GM19099 (cell line): ENCODE measurements around the gene NLRP6.

Experiments
- POLR2A ChIP-seq: IDR thresholded peaks from 3 replicates; pipeline ENCODE4 v1.6.1; 2011; ENCODE audit warnings: low read depth; ENCODE audit not compliant: insufficient read length; ENCODE audit errors: extremely low read depth

NLRP6 gene

DNA sequence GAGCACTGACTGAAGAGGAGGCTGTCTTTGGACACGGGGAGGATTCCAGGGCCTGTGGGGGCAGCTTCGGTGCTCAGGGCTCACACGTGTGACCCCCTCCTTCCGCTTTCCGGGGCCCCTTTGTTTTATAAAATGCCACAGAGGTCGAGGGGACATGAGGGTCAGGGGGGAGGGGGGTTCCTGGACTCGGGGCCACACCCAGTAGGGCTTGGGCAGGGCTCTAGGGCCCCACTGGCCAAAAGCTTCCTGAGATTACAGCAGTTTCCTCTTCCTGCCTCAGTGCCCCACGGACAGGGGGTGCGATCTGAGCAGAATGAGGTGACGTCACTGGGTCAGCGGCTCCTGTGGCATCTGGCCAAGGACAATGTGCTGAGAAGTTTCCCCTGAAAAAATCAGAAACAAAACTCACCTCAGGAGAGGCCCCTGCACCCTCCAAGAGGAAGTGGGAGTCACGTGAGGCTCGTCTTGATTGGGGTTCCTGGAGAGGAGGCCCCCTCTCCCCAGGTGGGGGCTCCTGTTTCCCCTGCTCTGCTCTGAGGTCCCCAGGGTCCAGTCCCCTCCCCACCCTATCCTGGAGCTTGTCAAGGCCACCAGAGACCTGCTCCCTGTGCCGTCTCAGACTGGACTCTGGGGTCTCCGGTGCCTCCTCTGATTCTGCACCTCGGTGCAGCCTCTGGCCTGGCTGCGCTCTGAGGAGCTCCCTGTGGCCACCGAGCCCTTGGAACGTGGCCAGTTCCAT is 48.8 kb downstream of the NLRP6 start:
- TF ChIP-seq POLR2A = peak; percentile 55

DNA sequence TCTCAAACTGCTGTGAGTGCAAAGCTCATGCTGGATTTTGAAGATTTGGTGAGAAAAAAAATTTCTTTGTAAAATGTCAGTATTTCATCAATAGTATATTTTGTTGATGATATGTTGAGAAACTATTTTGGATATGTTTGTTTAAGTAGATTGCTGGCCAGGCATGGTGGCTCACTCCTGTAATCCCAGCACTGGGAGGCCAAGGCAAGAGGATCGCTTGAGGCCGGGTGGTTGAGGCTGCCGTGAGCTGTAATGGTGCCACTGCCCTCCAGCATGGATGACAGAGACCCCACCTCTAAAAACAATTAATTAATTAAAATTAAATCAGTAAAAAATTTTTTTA is 49.3 kb downstream of the NLRP6 start:
- no peak for TF ChIP-seq POLR2A

DNA sequence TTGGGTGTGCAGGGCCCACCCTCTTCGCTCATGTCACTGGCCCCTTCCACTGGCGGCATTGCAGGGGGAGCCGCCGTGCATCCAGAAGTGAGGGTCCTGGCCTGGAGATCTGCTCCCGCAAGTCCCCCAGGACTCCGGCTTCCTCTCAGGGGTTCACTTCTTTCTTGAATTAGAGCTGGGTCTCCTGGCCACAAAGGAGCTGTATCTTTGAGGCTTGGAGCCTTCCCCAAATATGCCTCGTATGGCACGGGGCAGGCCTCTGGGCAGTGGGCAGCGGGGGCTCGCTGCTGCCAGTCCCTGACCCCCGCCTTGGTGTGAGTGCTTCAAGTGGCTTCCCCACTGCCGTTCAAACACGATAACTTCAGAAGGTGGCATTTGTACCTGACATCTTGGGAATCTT is 49.8 kb downstream of the NLRP6 start:
- TF ChIP-seq POLR2A = no peak

DNA sequence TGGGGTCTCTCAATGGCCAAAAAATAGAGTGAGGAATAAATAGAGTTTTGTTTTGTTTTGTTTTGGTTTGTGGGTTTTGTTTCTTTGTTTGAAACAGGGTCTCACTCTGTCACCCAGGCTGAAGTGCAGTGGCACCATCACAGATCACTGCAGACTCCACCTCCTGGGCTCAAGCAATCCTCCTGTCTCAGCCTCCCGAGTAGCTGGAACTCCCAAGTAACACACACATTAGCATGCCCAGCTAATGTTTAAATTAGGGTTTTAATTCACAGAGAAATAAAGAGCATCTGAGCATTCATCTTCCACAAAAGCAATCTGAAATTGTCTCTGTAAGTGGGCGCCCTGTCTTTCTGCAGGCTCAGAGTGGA is 51.7 kb downstream of the NLRP6 start:
- TF ChIP-seq POLR2A = no peak

DNA sequence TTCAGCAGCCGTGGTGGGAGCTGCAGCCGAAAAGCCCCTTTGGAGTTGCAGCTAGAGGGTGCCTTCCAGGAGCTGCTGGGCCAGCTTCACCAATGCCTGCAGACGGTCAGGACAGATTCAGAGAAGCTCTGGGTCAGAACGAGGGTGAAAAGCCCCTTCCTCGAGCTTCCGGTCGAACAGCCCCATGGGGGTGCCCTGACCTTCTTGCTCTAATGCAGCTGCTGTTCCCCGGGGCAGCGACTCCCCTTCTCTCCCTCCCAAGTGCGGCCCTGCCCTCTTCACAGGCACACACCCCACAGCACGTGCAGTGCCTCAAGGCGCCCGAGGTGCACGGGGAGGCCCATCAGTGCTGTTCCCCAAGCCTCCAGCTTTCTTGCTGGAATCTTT is 52.1 kb downstream of the NLRP6 start:
- TF ChIP-seq POLR2A = no peak

DNA sequence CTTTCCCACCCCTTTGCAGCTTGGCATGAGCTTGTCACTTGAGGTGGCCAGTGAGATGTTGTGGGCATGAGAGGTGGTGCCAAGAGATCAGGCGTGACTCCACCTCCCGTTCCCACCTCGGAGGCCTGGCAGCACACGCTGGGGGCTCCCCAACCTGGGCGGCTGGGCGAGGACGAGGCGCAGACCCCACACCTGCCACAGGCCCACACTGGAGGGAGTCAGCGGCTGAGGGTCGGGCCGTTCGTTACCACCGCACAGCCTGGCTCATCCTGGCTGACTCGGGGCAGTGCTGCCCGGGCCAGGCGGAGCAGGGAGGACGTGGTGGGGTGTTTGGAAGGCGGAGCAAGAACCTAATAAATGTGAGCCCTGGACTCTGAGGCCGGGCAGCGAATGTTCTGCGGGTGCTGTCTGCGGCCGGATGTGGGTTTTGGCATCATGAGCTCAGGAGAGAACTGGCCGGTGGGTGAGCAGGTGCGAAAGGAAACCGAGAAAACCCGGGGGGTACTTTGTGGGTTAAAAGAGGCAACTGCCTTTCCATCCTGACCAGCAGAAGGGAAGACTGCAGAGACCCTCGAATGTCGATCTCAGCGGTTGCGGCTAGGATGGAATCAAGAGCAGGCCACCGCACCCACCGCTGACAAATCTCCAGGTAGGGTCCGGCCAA is 52.6 kb downstream of the NLRP6 start:
- no peak for TF ChIP-seq POLR2A

DNA sequence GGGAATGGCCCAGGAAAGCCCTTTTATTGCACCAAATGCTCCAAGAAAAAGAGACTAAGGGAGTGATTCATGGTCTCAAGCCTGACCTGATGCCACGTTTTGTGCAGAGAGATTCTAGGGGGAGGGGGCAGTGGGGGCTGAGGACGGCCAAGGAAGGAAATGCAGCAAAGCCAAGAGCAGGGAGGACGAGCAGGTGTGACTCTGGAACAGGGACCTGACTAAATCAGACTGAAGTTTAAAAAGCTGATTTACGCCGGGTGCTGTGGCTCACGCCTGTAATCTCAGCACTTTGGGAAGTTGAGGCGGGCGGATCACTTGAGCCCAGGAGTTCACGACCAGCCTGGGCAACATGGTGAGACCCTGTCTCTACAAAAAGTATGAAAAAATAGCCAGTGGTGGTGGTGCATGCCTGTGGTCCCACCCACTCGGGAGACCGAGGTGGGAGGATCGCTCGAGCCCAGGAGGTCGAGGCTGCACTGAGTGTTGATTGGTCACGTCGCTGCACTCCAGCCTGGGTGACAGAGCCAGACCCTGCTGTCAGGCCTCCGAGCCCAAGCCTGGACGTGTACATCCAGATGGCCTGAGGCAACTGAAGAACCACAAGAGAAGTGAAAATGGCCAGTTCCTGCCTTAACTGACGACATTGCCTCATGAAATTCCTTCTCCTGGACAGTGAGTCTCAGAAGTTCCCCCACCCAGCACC is 53.3 kb downstream of the NLRP6 start:
- no peak for TF ChIP-seq POLR2A

DNA sequence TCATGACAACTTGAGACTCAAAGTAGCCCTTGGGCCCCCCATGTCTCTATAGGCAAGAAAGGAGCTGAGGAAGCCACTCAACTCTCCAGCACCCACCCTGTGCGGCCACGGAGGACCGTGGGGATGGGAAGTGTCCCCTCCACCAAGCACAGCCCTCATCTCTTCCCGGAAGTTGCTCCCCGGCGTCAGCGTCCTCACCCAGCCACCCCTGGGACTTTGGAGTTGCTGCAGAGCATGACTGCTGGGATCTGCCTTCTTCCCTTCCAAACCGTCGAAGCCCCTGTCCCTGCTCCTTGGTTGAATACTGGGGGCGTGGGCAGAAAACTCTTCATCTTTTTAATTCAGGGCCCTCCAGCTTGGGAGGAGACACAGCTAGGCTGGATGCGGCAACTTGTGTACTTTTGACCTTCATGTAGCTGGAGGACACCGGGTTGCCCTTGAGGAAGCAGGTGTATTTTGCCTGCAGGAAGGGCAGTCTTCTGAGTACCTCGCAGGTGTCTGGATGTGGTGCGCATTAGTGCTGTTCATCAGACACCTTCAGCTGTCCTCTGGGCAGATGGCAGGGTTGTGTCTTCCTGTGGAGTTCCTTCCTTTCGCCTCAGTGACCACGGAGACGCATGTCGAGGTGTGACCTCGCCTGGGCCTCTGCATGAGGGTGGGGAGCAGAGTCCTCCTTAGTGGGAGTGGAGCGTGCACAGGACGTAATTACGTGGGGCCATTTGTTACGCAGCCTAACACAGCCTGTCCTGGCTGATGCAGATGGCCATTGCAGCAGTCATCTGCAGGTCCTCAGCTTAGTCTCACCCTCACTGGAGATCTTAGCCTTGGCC is 54.7 kb downstream of the NLRP6 start:
- TF ChIP-seq POLR2A = no peak

DNA sequence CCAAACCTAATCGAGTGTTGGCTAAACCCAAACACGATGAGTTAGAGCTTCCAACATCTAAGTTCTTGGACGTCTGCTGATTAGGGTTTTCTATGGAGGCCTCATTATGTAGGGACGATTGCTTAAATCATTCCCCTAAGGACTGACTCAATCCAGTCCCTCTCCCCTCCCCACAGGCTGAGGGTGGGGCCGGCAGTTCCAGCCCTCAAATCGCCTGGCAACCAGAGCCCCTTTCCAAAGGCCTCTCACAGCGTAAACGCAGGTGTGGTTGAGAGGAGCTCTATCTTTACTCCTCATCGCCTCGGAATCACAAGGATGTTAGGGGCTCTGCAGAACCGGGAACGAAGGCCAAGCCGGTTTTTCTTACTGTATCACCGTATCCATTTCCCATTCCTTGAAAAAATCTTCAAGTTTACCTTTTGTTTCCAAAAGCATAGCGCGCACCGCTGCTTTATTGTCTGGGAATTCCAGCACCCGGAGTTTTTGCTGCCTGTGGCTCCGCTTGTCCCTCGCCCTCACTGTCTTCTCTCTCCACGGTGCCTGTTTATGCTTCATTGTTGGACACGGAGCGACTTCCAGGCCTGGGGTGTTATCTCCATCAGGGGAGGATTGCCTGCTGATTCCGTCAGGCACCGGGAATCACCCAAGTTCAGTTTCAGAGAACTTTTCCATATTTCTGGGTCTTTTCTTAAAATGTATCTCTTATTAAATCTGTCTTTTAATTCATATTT is 56.2 kb downstream of the NLRP6 start:
- TF ChIP-seq POLR2A = no peak
